GM12891 (cell line): ENCODE results near the gene RFFL.

ENCODE experiments used
- POLR2A ChIP-seq: IDR thresholded peaks from 2 replicates; pipeline ENCODE4 v1.6.1; 2011; ENCODE audit warnings: low read depth, low read length, control low read depth
- POLR2AphosphoS5 ChIP-seq: IDR thresholded peaks from 2 replicates; pipeline ENCODE4 v1.6.1; 2011; ENCODE audit warnings: low read depth, low read length, control low read depth
- POU2F2 ChIP-seq: IDR thresholded peaks from 2 replicates; pipeline ENCODE4 v1.6.1; 2011; ENCODE audit warnings: low read depth, mild to moderate bottlenecking, control low read depth, low read length, moderate library complexity
- SPI1 ChIP-seq: IDR thresholded peaks from 2 replicates; pipeline ENCODE4 v1.6.1; 2011; ENCODE audit warnings: low read depth, low read length, control low read depth
- TAF1 ChIP-seq: IDR thresholded peaks from 2 replicates; pipeline ENCODE4 v1.6.1; 2011; ENCODE audit warnings: low read depth, low read length, control low read depth

DNA sequence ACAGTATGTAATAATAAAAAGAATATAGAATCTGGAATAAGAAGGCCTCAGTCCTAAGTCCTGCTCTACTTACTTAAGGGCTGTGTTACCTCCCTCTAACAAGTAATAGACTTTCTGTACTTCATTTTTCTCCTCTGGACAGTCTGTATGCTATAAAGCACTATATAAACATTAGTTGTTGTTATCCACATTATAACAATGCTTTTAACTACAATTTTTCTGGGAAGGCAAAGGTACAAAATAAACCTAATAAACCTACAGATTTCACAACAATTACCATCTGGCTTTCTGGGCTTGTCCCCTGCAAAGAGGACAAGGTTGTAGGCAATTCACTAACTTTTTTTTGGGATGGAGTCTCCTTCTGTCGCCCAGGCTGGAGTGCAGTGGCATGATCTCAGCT is 32.7 kb downstream of the RFFL start:
- TF ChIP-seq POLR2A (no peak), POLR2AphosphoS5 (no peak), TAF1 (no peak), POU2F2 (no peak), SPI1 (no peak)
